Astrocyte of the spinal cord (primary cell): ENCODE measurements around the gene ADAM12.

Experiments used
- DNase-seq: peaks from one replicate; pipeline ENCODE4 v3.0.0; 2011; ENCODE audit warnings: low read depth, low spot score
- H3K4me3 ChIP-seq: 2 replicates; pipeline ENCODE4 v1.5.1; 2011; ENCODE audit warnings: low read depth, mild to moderate bottlenecking, low read length, moderate library complexity
- in situ Hi-C: cut with HindIII; loops from 2 replicates; pipeline ENCODE4 v1.10.0; 2017; ENCODE audit warnings: low sequenced_read_pairs
- TF ChIP-seq, protein P1 (sequence below): IDR thresholded peaks from 2 replicates; pipeline ENCODE4 v1.5.1; 2012; ENCODE audit warnings: low read depth, mild to moderate bottlenecking, low read length, inconsistent platforms

ADAM12 gene

DNA sequence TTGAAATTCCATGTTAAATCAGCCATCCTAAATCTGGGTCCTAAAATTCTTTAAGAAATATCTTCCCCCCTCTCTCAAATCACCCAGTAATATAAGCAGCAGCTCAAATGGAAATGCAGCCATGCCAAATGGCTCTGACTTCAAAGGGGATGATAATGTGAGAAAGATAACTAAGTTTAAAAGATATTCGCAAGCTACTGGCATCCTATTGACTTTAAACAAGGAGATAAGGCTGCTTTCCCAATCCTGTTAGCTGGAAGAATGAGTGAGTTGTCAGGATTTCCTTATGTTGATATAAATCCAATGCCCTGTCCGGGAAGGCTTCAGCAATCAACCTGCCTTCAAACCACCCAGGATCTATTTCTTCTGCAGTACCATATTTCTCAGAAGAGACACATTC is 320.0 kb downstream of the ADAM12 start:
- TF ChIP-seq, protein P1, sequence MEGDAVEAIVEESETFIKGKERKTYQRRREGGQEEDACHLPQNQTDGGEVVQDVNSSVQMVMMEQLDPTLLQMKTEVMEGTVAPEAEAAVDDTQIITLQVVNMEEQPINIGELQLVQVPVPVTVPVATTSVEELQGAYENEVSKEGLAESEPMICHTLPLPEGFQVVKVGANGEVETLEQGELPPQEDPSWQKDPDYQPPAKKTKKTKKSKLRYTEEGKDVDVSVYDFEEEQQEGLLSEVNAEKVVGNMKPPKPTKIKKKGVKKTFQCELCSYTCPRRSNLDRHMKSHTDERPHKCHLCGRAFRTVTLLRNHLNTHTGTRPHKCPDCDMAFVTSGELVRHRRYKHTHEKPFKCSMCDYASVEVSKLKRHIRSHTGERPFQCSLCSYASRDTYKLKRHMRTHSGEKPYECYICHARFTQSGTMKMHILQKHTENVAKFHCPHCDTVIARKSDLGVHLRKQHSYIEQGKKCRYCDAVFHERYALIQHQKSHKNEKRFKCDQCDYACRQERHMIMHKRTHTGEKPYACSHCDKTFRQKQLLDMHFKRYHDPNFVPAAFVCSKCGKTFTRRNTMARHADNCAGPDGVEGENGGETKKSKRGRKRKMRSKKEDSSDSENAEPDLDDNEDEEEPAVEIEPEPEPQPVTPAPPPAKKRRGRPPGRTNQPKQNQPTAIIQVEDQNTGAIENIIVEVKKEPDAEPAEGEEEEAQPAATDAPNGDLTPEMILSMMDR: no peak
- in situ Hi-C loops: no loop called here
- H3K4me3 ChIP-seq: no peak overlapping the region
- DNase-seq: no peak

DNA sequence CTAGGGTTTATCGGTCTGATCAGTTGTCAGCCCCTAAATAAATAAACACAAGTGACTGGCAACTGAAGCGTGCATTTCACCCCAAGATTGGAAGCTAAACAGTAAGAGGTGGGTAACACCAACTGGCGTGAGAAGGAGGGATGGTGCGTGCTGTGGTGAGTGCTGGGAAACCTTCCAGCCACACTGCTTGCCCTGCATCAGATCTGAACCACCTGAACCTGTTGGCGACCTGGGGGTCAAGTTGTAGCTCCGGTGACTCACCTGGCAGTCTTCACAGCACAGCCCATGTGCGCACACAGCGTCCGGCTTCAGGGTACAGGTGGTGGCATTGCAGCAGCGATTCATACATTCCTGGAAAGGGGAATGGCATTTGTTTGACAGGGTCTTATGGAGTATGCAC is 321.8 kb downstream of the ADAM12 start:
- H3K4me3 ChIP-seq: no peak overlapping the region
- TF ChIP-seq, protein P1: no peak
- in situ Hi-C loops: no loop called here
- no peak for DNase-seq

DNA sequence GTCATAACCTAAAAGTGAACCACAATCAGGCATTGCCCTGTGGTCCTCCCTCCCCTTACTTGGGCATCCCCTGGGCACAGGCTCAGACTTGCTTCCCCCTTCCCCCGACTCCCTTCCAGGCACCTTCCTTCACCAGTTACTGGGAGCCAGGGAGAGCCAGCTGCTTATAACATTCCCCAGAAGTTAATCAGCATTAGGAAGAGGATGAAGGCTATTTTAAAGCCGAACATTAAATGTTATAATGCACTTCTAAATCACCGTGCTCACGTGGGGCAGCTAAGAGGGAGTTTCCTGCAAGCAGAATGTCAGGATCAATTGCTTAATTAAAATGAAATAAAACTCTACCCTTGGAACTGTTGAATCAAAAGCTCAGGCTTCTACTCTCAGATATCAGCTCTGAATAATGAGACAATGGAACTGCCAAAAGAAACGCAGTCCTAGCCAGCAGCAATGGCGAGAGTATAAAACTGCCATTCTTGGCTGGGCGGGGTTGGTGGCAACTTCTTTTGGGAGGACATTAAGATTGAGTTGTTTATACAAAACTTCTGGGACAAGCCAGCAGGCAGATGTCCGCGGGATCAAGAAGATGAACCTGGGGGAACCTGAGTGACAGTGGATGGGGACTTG is 322.4 kb downstream of the ADAM12 start:
- TF ChIP-seq, protein P1: no peak
- in situ Hi-C loops: no loop called here
- no peak overlapping the region for H3K4me3 ChIP-seq
- DNase-seq: peak; percentile 29

DNA sequence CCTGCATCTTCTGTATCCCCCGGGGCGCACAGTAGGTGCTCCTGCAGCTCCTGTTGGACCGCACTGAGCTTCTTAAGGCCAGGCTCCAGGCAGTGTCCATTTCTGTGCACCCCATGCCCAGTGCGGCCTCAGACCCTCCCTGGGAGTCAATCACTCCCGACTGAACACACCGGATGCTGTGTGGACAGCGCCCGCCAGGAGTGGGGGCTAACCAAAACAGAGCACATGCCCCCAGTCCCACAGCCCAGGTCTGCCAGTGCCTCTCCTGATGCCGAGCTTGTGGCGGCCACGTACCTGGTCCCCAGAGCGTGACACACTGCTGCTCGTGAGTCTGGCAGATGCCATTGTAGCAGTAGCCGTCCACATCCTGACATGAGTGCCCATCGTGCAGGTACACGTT is 323.8 kb downstream of the ADAM12 start:
- no peak for DNase-seq
- TF ChIP-seq, protein P1: no peak
- in situ Hi-C loops: no loop called here

DNA sequence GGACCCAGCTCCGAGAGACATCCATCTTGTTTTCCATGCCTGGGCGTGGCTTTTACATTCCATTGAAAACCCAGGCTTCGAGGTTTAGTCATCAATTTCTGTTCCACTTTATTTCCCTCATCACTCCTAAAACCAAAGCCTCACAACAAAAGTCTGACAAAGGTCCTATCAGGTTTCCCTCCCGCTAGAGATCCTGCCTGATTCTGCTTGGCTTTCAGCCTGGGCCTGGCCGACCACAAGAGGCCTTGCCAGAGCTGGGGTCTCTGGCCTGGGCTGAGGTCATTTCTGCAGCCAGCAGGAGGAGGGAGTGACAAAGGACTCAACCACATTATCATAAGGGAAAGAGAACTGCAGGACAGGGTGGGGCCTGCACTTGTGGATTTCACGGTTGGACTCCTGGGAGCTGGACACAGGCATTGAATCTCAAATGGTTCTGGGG is 324.9 kb downstream of the ADAM12 start:
- in situ Hi-C loops: no loop called here
- H3K4me3 ChIP-seq: no peak overlapping the region
- TF ChIP-seq, protein P1: no peak
- peak; percentile 96 for DNase-seq

More for the DNA sequence above, 323.8 kb downstream of the ADAM12 start:
- H3K4me3 ChIP-seq: no peak overlapping the region

DNA sequence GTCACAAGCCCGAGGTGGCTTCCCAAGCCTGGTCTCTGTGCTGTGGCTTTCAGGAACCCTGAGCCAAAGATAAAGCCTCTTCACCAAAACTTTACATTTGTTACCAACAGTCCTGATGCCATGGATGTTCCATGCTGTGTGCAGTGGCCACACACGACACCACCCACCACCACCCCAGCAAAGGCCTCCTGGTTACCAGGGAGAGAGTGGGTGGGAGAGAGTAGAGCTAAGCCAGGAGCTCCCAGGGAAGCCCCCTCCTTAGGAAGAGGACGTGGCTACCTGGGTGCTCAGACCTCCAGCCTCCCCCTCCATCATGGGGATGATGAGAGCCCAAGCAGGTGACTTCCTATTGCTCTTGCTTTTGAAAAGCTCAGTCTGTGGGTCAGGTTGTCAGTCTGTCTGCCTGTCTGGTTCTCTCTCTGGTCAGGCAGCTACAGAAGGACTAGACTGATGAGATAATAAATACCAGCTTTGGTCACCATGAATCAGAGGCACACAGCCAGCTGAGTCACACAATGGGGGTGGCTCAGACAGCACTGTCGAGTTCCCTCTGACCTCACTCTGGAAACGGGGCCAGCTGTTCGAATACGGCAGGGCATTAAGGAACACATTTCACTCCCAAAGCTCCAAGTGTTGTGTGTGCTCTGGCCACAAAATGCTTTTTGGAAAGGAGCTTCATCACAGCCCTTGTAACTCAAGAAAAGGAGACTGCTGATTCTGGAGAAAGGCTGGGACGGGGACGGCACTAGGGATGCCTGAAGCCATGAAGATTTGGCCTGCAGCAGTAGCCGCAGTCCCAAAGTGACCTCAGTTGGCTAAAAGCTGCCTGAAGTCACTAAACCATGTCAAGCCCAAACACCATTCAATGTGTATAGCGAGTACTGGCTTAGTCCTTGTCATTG is 325.9 kb downstream of the ADAM12 start:
- H3K4me3 ChIP-seq: no peak overlapping the region
- TF ChIP-seq, protein P1: no peak
- in situ Hi-C loops: no loop called here
- DNase-seq: peak; percentile 98
